IMR-90 (cell line): ENCODE results near the gene ATP8B3. TPM values are rescaled to one million over a fixed set of nuclear protein-coding genes. Genes with fewer than 3 reads are reported as not detected.

Source experiments
- ATAC-seq: fragments of 200-7000 bp; cut with Tn5 transposase; 2 replicates; pipeline ENCODE4 v1.9.1; 2020; ENCODE audit warnings: low read depth, mild to moderate bottlenecking, moderate library complexity
- BruUV-seq: library from RNA; stranded (reverse); fragments of 400-500 nt; replicated peaks from 2 replicates; lab custom pipeline; 2021; lab: Mats Ljungman, UMichigan
- CTCF ChIA-PET: fragments of 300-600 bp; formaldehyde crosslinking; extraction: SDS; loops from one replicate; lab custom pipeline; 2021; ENCODE audit warnings: antibody characterized with exemption; lab: Yijun Ruan, JAX
- POLR2A ChIA-PET: fragments of 300-600 bp; sonication (Branson Sonifier 250); formaldehyde crosslinking; loops from one replicate; lab custom pipeline; 2022; ENCODE audit warnings: antibody characterized with exemption; ENCODE audit not compliant: unreplicated experiment; lab: Charles Lee
- DNase-seq: peaks from one replicate; pipeline ENCODE4 v3.0.0; 2013
- H2AFZ ChIP-seq: replicated peaks from 2 replicates; pipeline ENCODE3; 2013; ENCODE audit warnings: low read length, mild to moderate bottlenecking; ENCODE audit not compliant: poor library complexity
- H2AK5ac ChIP-seq: 2 replicates; pipeline ENCODE4 v1.6.1; 2013; ENCODE audit warnings: low read depth, low read length, inconsistent platforms
- H2AK9ac ChIP-seq: replicated peaks from 2 replicates; pipeline ENCODE3; 2013; ENCODE audit warnings: mild to moderate bottlenecking, low read depth, low read length, moderate library complexity; ENCODE audit not compliant: poor library complexity
- H2BK120ac ChIP-seq: 2 replicates; pipeline ENCODE4 v1.6.1; 2013; ENCODE audit warnings: low read depth, low read length, inconsistent platforms
- H2BK15ac ChIP-seq: 3 replicates; pipeline ENCODE4 v1.6.1; 2013; ENCODE audit warnings: low read depth, low read length, inconsistent platforms
- H2BK20ac ChIP-seq: 2 replicates; pipeline ENCODE4 v1.6.1; 2013; ENCODE audit warnings: low read depth, mild to moderate bottlenecking, inconsistent platforms, low read length, moderate library complexity
- H2BK5ac ChIP-seq: 2 replicates; pipeline ENCODE4 v1.6.1; 2013; ENCODE audit warnings: mild to moderate bottlenecking, low read depth, low read length, inconsistent platforms; ENCODE audit not compliant: poor library complexity, severe bottlenecking
- H3K14ac ChIP-seq: replicated peaks from 2 replicates; pipeline ENCODE4 v1.6.1; 2013; ENCODE audit warnings: low read depth, low read length, inconsistent platforms
- H3K18ac ChIP-seq: 2 replicates; pipeline ENCODE4 v1.6.1; 2013; ENCODE audit warnings: low read depth, low read length, control low read depth
- H3K23ac ChIP-seq: 2 replicates; pipeline ENCODE4 v1.6.1; 2013; ENCODE audit warnings: low read depth, low read length, inconsistent platforms
- H3K27ac ChIP-seq: 2 replicates; pipeline ENCODE4 v1.5.1; 2013; ENCODE audit warnings: mild to moderate bottlenecking, control low read depth, low read length; ENCODE audit not compliant: insufficient read depth
- H3K27me3 ChIP-seq: 2 replicates; pipeline ENCODE4 v1.6.1; 2013; ENCODE audit warnings: low read length; ENCODE audit not compliant: control insufficient read depth, insufficient read depth
- H3K36me3 ChIP-seq: 2 replicates; pipeline ENCODE4 v1.6.1; 2013; ENCODE audit warnings: low read length, mixed read lengths; ENCODE audit not compliant: control insufficient read depth, insufficient read depth
- H3K4ac ChIP-seq: 2 replicates; pipeline ENCODE4 v1.6.1; 2013; ENCODE audit warnings: low read depth, low read length, inconsistent platforms
- H3K4me1 ChIP-seq: 2 replicates; pipeline ENCODE4 v1.6.1; 2013; ENCODE audit warnings: low read length, mixed read lengths; ENCODE audit not compliant: control insufficient read depth, insufficient read depth
- H3K4me2 ChIP-seq: 2 replicates; pipeline ENCODE4 v1.6.1; 2013; ENCODE audit warnings: low read depth, mild to moderate bottlenecking, control low read depth, low read length, moderate library complexity
- H3K4me3 ChIP-seq: 2 replicates; pipeline ENCODE4 v1.5.1; 2013; ENCODE audit warnings: low read depth, mild to moderate bottlenecking, control low read depth, low read length, moderate library complexity; ENCODE audit not compliant: insufficient read depth
- H3K56ac ChIP-seq: 2 replicates; pipeline ENCODE4 v1.6.1; 2013; ENCODE audit warnings: low read length, inconsistent platforms; ENCODE audit not compliant: insufficient read depth; ENCODE audit errors: extremely low read depth
- H3K79me1 ChIP-seq, 2 experiments: 2 replicates each; pipeline ENCODE4 v1.6.1; 2013; ENCODE audit warnings: low read length in 2 of 2, inconsistent platforms in 1 of 2, low read depth in 1 of 2
- H3K9ac ChIP-seq: 2 replicates; pipeline ENCODE4 v1.6.1; 2013; ENCODE audit warnings: low read depth, low read length, control low read depth
- H3K9me1 ChIP-seq: 2 replicates; pipeline ENCODE4 v1.6.1; 2013; ENCODE audit warnings: low read length, inconsistent platforms; ENCODE audit not compliant: insufficient read depth
- H3K9me3 ChIP-seq: 2 replicates; pipeline ENCODE4 v1.6.1; 2013; ENCODE audit warnings: low read length; ENCODE audit not compliant: control insufficient read depth, insufficient read depth
- H4K20me1 ChIP-seq: 2 replicates; pipeline ENCODE4 v1.6.1; 2013; ENCODE audit warnings: low read length, inconsistent platforms; ENCODE audit not compliant: insufficient read depth
- H4K5ac ChIP-seq: 2 replicates; pipeline ENCODE4 v1.6.1; 2013; ENCODE audit warnings: mild to moderate bottlenecking, low read depth, low read length, control low read depth
- H4K8ac ChIP-seq, 2 experiments: 2 replicates each; pipeline ENCODE4 v1.6.1; 2013; ENCODE audit warnings: low read depth in 2 of 2, low read length in 2 of 2, control low read depth in 1 of 2, inconsistent platforms in 1 of 2
- H4K91ac ChIP-seq: 2 replicates; pipeline ENCODE4 v1.6.1; 2013; ENCODE audit warnings: low read depth, low read length, inconsistent platforms; ENCODE audit not compliant: insufficient read depth
- BHLHE40 ChIP-seq: fragments of 150-350 bp; IDR thresholded peaks from 2 replicates; pipeline ENCODE4 v1.6.1; 2016; ENCODE audit warnings: mild to moderate bottlenecking, low read depth, low read length
- FOS ChIP-seq: fragments of 150-350 bp; IDR thresholded peaks from 2 replicates; pipeline ENCODE4 v1.6.1; 2016; ENCODE audit warnings: low read depth, low read length
- NFE2L2 ChIP-seq: fragments of 150-350 bp; IDR thresholded peaks from 2 replicates; pipeline ENCODE4 v1.6.1; 2016; ENCODE audit warnings: low read depth, mild to moderate bottlenecking, low read length
- RCOR1 ChIP-seq: IDR thresholded peaks from 2 replicates; pipeline ENCODE4 v1.6.1; 2012; ENCODE audit warnings: mild to moderate bottlenecking, low read length, improper control_type of control experiment; ENCODE audit not compliant: insufficient replicate concordance
- RFX5 ChIP-seq: IDR thresholded peaks from 2 replicates; pipeline ENCODE4 v1.8.0; 2012; ENCODE audit warnings: low read depth, mild to moderate bottlenecking, low read length, moderate library complexity
- WGBS, 2 experiments: methylation state at CpG; one replicate each; pipeline versions ENCODE4 v1.1.5 to v1.1.7; 2013; ENCODE audit warnings: missing lambda C conversion rate in 2 of 2; ENCODE audit not compliant: insufficient read length in 1 of 2; ENCODE audit errors: extremely low coverage in 2 of 2; 5-methylcytosine and 5-hydroxymethylcytosine counted together
- dilution Hi-C: fragments of 300-500 bp; cut with HindIII; formaldehyde crosslinking; loops from one replicate; pipeline ENCODE4 v1.14.3; 2018; ENCODE audit warnings: low sequenced_read_pairs; ENCODE audit not compliant: unreplicated experiment
- in situ Hi-C: fragments of 300-500 bp; cut with MboI; formaldehyde crosslinking; loops from 3 replicates; pipeline ENCODE4 v1.14.3; 2019; ENCODE audit warnings: low sequenced_read_pairs, inconsistent platforms, mixed read lengths
- intact Hi-C: fragments of 100-400 bp; cut with micrococcal nuclease; formaldehyde crosslinking; loops from 2 replicates; pipeline ENCODE4 v1.10.0; 2022
- polyA plus RNA-seq, 3 experiments: library from polyadenylated mRNA; depleted of rRNA; stranded (reverse); fragments of >200 nt; gene quantifications; 2 replicates each; pipeline ENCODE4 v1.2.3, GENCODE V29; 2012; ENCODE audit warnings: low replicate concordance in 1 of 3
- total RNA-seq: library from RNA; depleted of rRNA; stranded (reverse); fragments of >200 nt; gene quantifications from 2 replicates; pipeline ENCODE4 v1.2.3, GENCODE V29; 2012

ATP8B3 gene
- total and polyA plus RNA-seq, 2 of the 4 experiments (the other 2 are of a cell fraction), result 1.6 to 8.1 TPM

DNA sequence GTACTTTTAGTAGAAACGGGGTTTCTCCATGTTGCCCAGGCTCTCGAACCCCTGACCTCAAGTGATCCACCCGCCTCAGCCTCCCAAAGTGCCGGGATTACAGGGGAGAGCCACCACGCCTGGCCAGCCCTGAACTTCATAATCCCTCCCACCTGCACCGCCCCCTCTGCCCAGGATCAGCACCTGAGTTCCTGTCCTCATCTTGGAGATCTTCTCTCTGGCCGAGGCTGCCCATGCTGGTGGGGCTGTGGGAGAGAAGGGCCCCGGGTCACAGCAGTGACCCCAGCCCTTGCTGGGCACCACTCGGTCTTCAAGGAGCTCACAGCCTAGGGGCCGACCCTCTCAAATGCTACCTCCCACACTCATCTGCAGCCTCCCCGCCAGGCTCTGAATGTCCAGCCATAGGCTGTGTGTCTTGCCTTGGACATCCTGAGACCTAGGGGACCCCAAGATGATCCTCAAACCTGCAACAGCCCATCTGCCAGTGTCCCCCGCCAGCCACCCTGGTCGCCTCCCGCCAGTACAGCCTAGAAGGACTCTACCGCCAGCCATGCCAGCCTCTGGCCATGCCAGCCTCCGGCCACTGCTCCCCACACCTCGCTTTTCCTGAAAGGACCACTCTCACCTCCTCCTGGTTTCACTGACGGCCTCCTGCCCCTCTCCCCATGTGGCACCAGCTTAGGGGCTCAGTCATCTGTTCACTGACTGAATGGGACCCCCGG, 1.5 kb downstream of the ATP8B3 start:
- H3K9ac ChIP-seq, result no peak overlapping the region
- peaks cover 4% of the 10 kb centered on the region; the same call in 1 of the 2 replicates for H3K9me1 ChIP-seq
- H4K8ac ChIP-seq, result no peak overlapping the region
- no peak overlapping the region for H2BK15ac ChIP-seq
- H3K23ac ChIP-seq, result no peak overlapping the region
- no peak overlapping the region for H3K4ac ChIP-seq
- intact Hi-C loops (no loop called here), in situ Hi-C loops (no loop called here), dilution Hi-C loops (no loop called here)
- no peak overlapping the region for H4K91ac ChIP-seq
- no peaks in the 10 kb centered on the region for H3K9me3 ChIP-seq
- H3K4me3 ChIP-seq, result no peak overlapping the region
- 92% methylated on average over 11 of the region's 19 CpGs; no CpG with 5 or more reads in 1 of the 2 experiments for WGBS, 2 experiments
- no peak overlapping the region for H2BK20ac ChIP-seq
- no peak overlapping the region for H2BK5ac ChIP-seq
- H3K56ac ChIP-seq, result no peak overlapping the region
- H3K27ac ChIP-seq, result no peak overlapping the region
- BruUV-seq, result no TSS peak
- ChIA-PET POLR2A (no interaction called here), CTCF (interaction anchor here (0.6 kb wide), 1 partner anchor 347 kb away, joined by 6 read pairs; no protein-coding TSS in a partner anchor)
- ATAC-seq (no peak), DNase-seq (no peak)
- H3K36me3 ChIP-seq, result peaks cover 8% of the 10 kb centered on the region
- TF ChIP-seq BHLHE40 (no peak), FOS (no peak), NFE2L2 (no peak), RFX5 (no peak), RCOR1 (no peak)
- peaks cover 0 to 9% of the 10 kb centered on the region in 2 experiments; a peak in 2 of 4 replicates for H3K79me1 ChIP-seq
- H4K20me1 ChIP-seq, result no peaks in the 10 kb centered on the region; the same call in 1 of the 2 replicates
- H2AK9ac ChIP-seq, result peak overlapping the region; percentile 48
- H2AFZ ChIP-seq, result no peak overlapping the region
- peaks cover 8% of the 10 kb centered on the region for H3K4me1 ChIP-seq
- H2BK120ac ChIP-seq, result no peak overlapping the region
- H3K18ac ChIP-seq, result no peak overlapping the region
- no peak overlapping the region for H3K14ac ChIP-seq
- peak overlapping the region; percentile 39; the same call in 1 of the 2 replicates for H2AK5ac ChIP-seq
- H4K5ac ChIP-seq, result no peak overlapping the region
- no peaks in the 10 kb centered on the region for H3K27me3 ChIP-seq
- no peak overlapping the region for H3K4me2 ChIP-seq
